Stomach (tissue), 4 donors: ENCODE data around the gene HEMGN.

ENCODE experiments used
- CTCF ChIP-seq, 7 experiments: fragments of 450-650 bp in 4 of 7; fragments of 200-600 bp in 3 of 7; sonication (generic) in 3 of 7; IDR thresholded peaks; one replicate each; pipeline ENCODE4 v1.5.1; 2016 to 2019; ENCODE audit warnings: antibody characterized with exemption in 7 of 7, control low read depth in 2 of 7, mild to moderate bottlenecking in 1 of 7
- POLR2A ChIP-seq, 4 donors: fragments of 450-650 bp; IDR thresholded peaks; one replicate each; pipeline ENCODE4 v1.6.1; 2016; ENCODE audit warnings: antibody characterized with exemption in 4 of 4, control low read depth in 2 of 4, mild to moderate bottlenecking in 1 of 4, moderate library complexity in 1 of 4

- TF ChIP-seq POLR2A (IDR thresholded peaks at IDR 0.05) (no peak), CTCF (IDR thresholded peaks at IDR 0.05) (no peak)
Observed at GRCh38 chr9:97961361-97961760, 23.4 kb upstream of the HEMGN start.
